H1 (cell line): Measurements from ENCODE around the gene SCARF1. TPM values are rescaled to one million over a fixed set of nuclear protein-coding genes. Genes with fewer than 3 reads are reported as not detected.
A peak's percentile ranks its signal among the peaks of the same experiment; 100 is the strongest.

Source experiments
- CTCF ChIA-PET: fragments of 300-600 bp; sonication (Branson Sonifier 250); formaldehyde crosslinking; loops from one replicate; lab custom pipeline; 2021; ENCODE audit not compliant: partially characterized antibody; lab: Charles Lee
- POLR2A ChIA-PET: fragments of 300-600 bp; sonication (Branson Sonifier 250); formaldehyde crosslinking; loops from one replicate; lab custom pipeline; 2021; ENCODE audit warnings: inconsistent platforms; ENCODE audit not compliant: partially characterized antibody; lab: Charles Lee
- DNase-seq, 2 experiments: peaks; one replicate each; pipeline versions ENCODE4 v3.0.0 to v3.0.0-alpha.2; 2010 to 2022; ENCODE audit warnings: low spot score in 2 of 2, low read depth in 1 of 2, mixed read lengths in 1 of 2
- FAIRE-seq: peaks from 2 replicates; lab custom pipeline; 2011; peaks lifted over from hg19 to GRCh38; lab: Jason Lieb, UNC
- H2AFZ ChIP-seq: 2 replicates; pipeline ENCODE4 v1.8.1; 2012; ENCODE audit warnings: low read length, inconsistent platforms
- H2AK5ac ChIP-seq: 2 replicates; pipeline ENCODE4 v1.6.1; 2013; ENCODE audit warnings: low read depth, low read length
- H2BK120ac ChIP-seq: replicated peaks from 2 replicates; pipeline ENCODE3; 2013; ENCODE audit warnings: low read depth, low read length, inconsistent platforms
- H2BK12ac ChIP-seq: 2 replicates; pipeline ENCODE4 v1.6.1; 2013; ENCODE audit warnings: low read depth, low read length
- H2BK15ac ChIP-seq: 2 replicates; pipeline ENCODE4 v1.6.1; 2013; ENCODE audit warnings: low read length
- H2BK20ac ChIP-seq: 2 replicates; pipeline ENCODE4 v1.6.1; 2013; ENCODE audit warnings: low read length
- H2BK5ac ChIP-seq: 2 replicates; pipeline ENCODE4 v1.6.1; 2013; ENCODE audit warnings: low read depth, low read length
- H3K14ac ChIP-seq: 2 replicates; pipeline ENCODE4 v1.6.1; 2013; ENCODE audit warnings: inconsistent platforms; ENCODE audit not compliant: insufficient read length
- H3K18ac ChIP-seq: 2 replicates; pipeline ENCODE4 v1.6.1; 2013; ENCODE audit warnings: low read length; ENCODE audit errors: extremely low read depth
- H3K23ac ChIP-seq: 2 replicates; pipeline ENCODE4 v1.6.1; 2013; ENCODE audit warnings: inconsistent platforms; ENCODE audit not compliant: insufficient read length
- H3K23me2 ChIP-seq: 2 replicates; pipeline ENCODE4 v1.6.1; 2013; ENCODE audit warnings: low read depth, low read length
- H3K27ac ChIP-seq: 2 replicates; pipeline ENCODE4 v1.6.1; 2011; ENCODE audit warnings: low read depth, low read length, inconsistent platforms
- H3K27me3 ChIP-seq, 4 experiments: replicated peaks in 1 of 4; 1 replicate in 1 of 4; 2 replicates in 3 of 4; pipeline versions ENCODE4 v1.6.1 to v1.8.1; 2011 to 2013; ENCODE audit warnings: low read length in 3 of 4, mild to moderate bottlenecking in 3 of 4, inconsistent platforms in 2 of 4, mixed read lengths in 2 of 4, moderate library complexity in 1 of 4; ENCODE audit not compliant: control insufficient read depth in 3 of 4, insufficient read depth in 3 of 4; ENCODE audit errors: extremely low read depth in 1 of 4
- H3K36me3 ChIP-seq, 4 experiments: 2 replicates each; pipeline versions ENCODE4 v1.6.1 to v1.8.1; 2011 to 2013; ENCODE audit warnings: mild to moderate bottlenecking in 4 of 4, low read length in 3 of 4, moderate library complexity in 2 of 4, control low read depth in 1 of 4, inconsistent platforms in 1 of 4; ENCODE audit not compliant: insufficient read depth in 4 of 4, control insufficient read depth in 2 of 4
- H3K4ac ChIP-seq: replicated peaks from 2 replicates; pipeline ENCODE3; 2013; ENCODE audit warnings: low read length, low read depth, mixed read lengths, inconsistent platforms; ENCODE audit not compliant: insufficient read length
- H3K4me1 ChIP-seq, 4 experiments: replicated peaks in 1 of 4; 1 replicate in 1 of 4; 2 replicates in 3 of 4; pipeline versions ENCODE4 v1.6.1 to v1.8.1; 2011 to 2013; ENCODE audit warnings: low read length in 3 of 4, inconsistent platforms in 2 of 4, mixed read lengths in 1 of 4; ENCODE audit not compliant: insufficient read depth in 4 of 4, control insufficient read depth in 3 of 4
- H3K4me2 ChIP-seq, 2 experiments: 2 replicates each; pipeline versions ENCODE4 v1.6.1 to v1.8.1; 2011 to 2013; ENCODE audit warnings: low read depth in 2 of 2, low read length in 2 of 2, control low read depth in 1 of 2, inconsistent platforms in 1 of 2, mild to moderate bottlenecking in 1 of 2; ENCODE audit not compliant: insufficient read depth in 1 of 2
- H3K4me3 ChIP-seq, 4 experiments: fragments of 200-600, 300-600 bp in 1 of 4; sonication (generic), shearing (Covaris generic), sonication (Bioruptor Twin) in 1 of 4; 2 replicates each; pipeline versions ENCODE4 v1.5.1 to v1.8.1; 2011 to 2016; ENCODE audit warnings: low read length in 4 of 4, low read depth in 3 of 4, control low read depth in 2 of 4, inconsistent platforms in 2 of 4, mild to moderate bottlenecking in 2 of 4, mixed read lengths in 1 of 4, moderate library complexity in 1 of 4; ENCODE audit not compliant: insufficient read depth in 2 of 4; ENCODE audit errors: extremely low read depth in 1 of 4
- H3K56ac ChIP-seq: replicated peaks from 2 replicates; pipeline ENCODE3; 2013; ENCODE audit warnings: low read depth, mild to moderate bottlenecking, mixed read lengths, low read length, inconsistent platforms; ENCODE audit not compliant: insufficient read length
- H3K79me1 ChIP-seq: 2 replicates; pipeline ENCODE4 v1.6.1; 2013; ENCODE audit warnings: low read depth, low read length, control low read depth
- H3K79me2 ChIP-seq, 2 experiments: 2 replicates each; pipeline versions ENCODE4 v1.6.1 to v1.8.1; 2012 to 2013; ENCODE audit warnings: low read length in 2 of 2, mild to moderate bottlenecking in 2 of 2, inconsistent platforms in 1 of 2; ENCODE audit not compliant: insufficient read depth in 2 of 2, control insufficient read depth in 1 of 2
- H3K9ac ChIP-seq, 4 experiments: replicated peaks in 1 of 4; 1 replicate in 1 of 4; 2 replicates in 3 of 4; pipeline versions ENCODE4 v1.6.1 to v1.8.1; 2011 to 2013; ENCODE audit warnings: low read depth in 3 of 4, low read length in 3 of 4, control low read depth in 2 of 4, mild to moderate bottlenecking in 2 of 4, moderate library complexity in 2 of 4, inconsistent platforms in 1 of 4; ENCODE audit errors: extremely low read depth in 1 of 4
- H3K9me3 ChIP-seq, 2 experiments: 2 replicates each; pipeline versions ENCODE4 v1.6.1 to v1.8.1; 2012 to 2013; ENCODE audit warnings: mild to moderate bottlenecking in 2 of 2, moderate library complexity in 2 of 2, control low read depth in 1 of 2, inconsistent platforms in 1 of 2, low read depth in 1 of 2, low read length in 1 of 2, mixed read lengths in 1 of 2; ENCODE audit not compliant: insufficient read depth in 2 of 2
- H4K20me1 ChIP-seq, 2 experiments: replicated peaks in 1 of 2; 2 replicates each; pipeline versions ENCODE3 to v1.8.1; 2011 to 2013; ENCODE audit warnings: inconsistent platforms in 2 of 2, low read length in 2 of 2, mild to moderate bottlenecking in 1 of 2; ENCODE audit not compliant: insufficient read depth in 2 of 2, control insufficient read depth in 1 of 2
- H4K5ac ChIP-seq: 2 replicates; pipeline ENCODE4 v1.6.1; 2013; ENCODE audit warnings: low read length, low read depth, mixed read lengths, inconsistent platforms; ENCODE audit not compliant: insufficient read length
- H4K8ac ChIP-seq: 2 replicates; pipeline ENCODE4 v1.8.0; 2013; ENCODE audit warnings: mild to moderate bottlenecking, moderate library complexity, low read length, inconsistent platforms; ENCODE audit not compliant: insufficient read depth; ENCODE audit errors: extremely low read depth
- H4K91ac ChIP-seq: replicated peaks from 2 replicates; pipeline ENCODE3; 2013; ENCODE audit warnings: low read length, mixed read lengths, inconsistent platforms; ENCODE audit not compliant: insufficient read length
- FOSL1 ChIP-seq: IDR thresholded peaks from 2 replicates; pipeline ENCODE4 v1.6.1; 2011; ENCODE audit warnings: mild to moderate bottlenecking, low read depth, low read length, moderate library complexity; ENCODE audit not compliant: insufficient read depth
- GTF2F1 ChIP-seq: IDR thresholded peaks from 2 replicates; pipeline ENCODE4 v1.6.1; 2012; ENCODE audit warnings: low read depth, low read length, improper control_type of control experiment, borderline replicate concordance
- KDM1A ChIP-seq: fragments of 200-600, 300-600 bp; sonication (generic); IDR thresholded peaks from 2 replicates; pipeline ENCODE4 v1.7.1; 2016; ENCODE audit warnings: mild to moderate bottlenecking, low read length, borderline replicate concordance
- POLR2A ChIP-seq, 2 experiments: IDR thresholded peaks; 1 replicate in 1 of 2; 2 replicates in 1 of 2; pipeline ENCODE4 v1.6.1; 2011; ENCODE audit warnings: low read depth in 2 of 2, low read length in 2 of 2, mild to moderate bottlenecking in 2 of 2; ENCODE audit errors: control extremely low read depth in 1 of 2
- WGBS, 2 experiments: shearing (Covaris generic) in 1 of 2; methylation state at CpG; one replicate each; pipeline versions ENCODE4 v1.1.6 to v1.1.7; 2013 to 2015; ENCODE audit warnings: low lambda C conversion rate in 2 of 2, mixed read lengths in 2 of 2, inconsistent platforms in 1 of 2, low coverage in 1 of 2, missing lambda C conversion rate in 1 of 2; ENCODE audit not compliant: insufficient replicate concordance in 2 of 2, insufficient coverage in 1 of 2, insufficient read length in 1 of 2; ENCODE audit errors: extremely low coverage in 1 of 2, missing lambda C conversion rate in 1 of 2; 5-methylcytosine and 5-hydroxymethylcytosine counted together
- polyA plus RNA-seq, 7 experiments: library from polyadenylated mRNA; depleted of rRNA in 3 of 7; stranded (reverse) in 5 of 7; unstranded in 2 of 7; fragments of >200 nt in 5 of 7; fragments of 200-250 nt in 2 of 7; gene quantifications; 1 replicate in 5 of 7; 2 replicates in 1 of 7; 4 replicates in 1 of 7; pipeline versions ENCODE4 v1.2.1 to v1.2.3, GENCODE V29; 2011 to 2013; ENCODE audit warnings: missing spikeins in 2 of 7, mixed read lengths in 2 of 7
- total RNA-seq: library from RNA; stranded (reverse); fragmentation: NEBNext Ultra II Directional; extraction: Animal tissue kit (Norgen Biotek cat#: 25700); gene quantifications from 2 replicates; pipeline ENCODE4 v1.2.1, GENCODE V29; 2021

SCARF1 gene
- total and polyA plus RNA-seq, 2 of the 8 experiments (the other 6 are each of a cell fraction or from before 2014, with no cell fraction given): 1.1 to 1.6 TPM

- WGBS, 2 experiments: 92% methylated on average over 26 of the region's 26 CpGs; no CpG with 5 or more reads in 1 of the 2 experiments
- H3K4ac ChIP-seq: no peak overlapping the region
- peaks cover 0 to 14% (median 11%) of the 10 kb centered on the region in 4 experiments; a peak in 6 of 7 replicates for H3K4me1 ChIP-seq
- H2BK120ac ChIP-seq: no peak overlapping the region
- H3K56ac ChIP-seq: no peak overlapping the region
- H3K9ac ChIP-seq: no peak overlapping the region; a peak in 1 of 7 replicates
- H3K79me1 ChIP-seq: no peaks in the 10 kb centered on the region
- no peak overlapping the region for H3K27ac ChIP-seq
- no peak overlapping the region for H2BK15ac ChIP-seq
- no peak overlapping the region for H2AFZ ChIP-seq
- no peak overlapping the region for H3K4me3 ChIP-seq
- no peaks in the 10 kb centered on the region for H3K79me2 ChIP-seq
- H3K9me3 ChIP-seq: peaks cover 5% of the 10 kb centered on the region in 2 experiments; a peak in 2 of 4 replicates
- ChIA-PET POLR2A (interaction anchor here (1.0 to 2.0 kb wide), 3 partner anchors 22 to 33 kb away, joined by 4 to 6 read pairs (median 4); partner anchors contain the start of gene SLC43A2), CTCF (interaction anchor here (0.8 to 3.5 kb wide), 5 partner anchors 10 to 32 kb away, joined by 3 to 12 read pairs (median 9); no protein-coding TSS in a partner anchor)
- H4K20me1 ChIP-seq: no peaks in the 10 kb centered on the region
- H2BK20ac ChIP-seq: no peak overlapping the region
- H2BK12ac ChIP-seq: no peak overlapping the region
- DNase-seq (no peak), FAIRE-seq (no peak)
- no peak overlapping the region for H3K14ac ChIP-seq
- H4K91ac ChIP-seq: peak overlapping the region; percentile 2
- H3K27me3 ChIP-seq: no peaks in the 10 kb centered on the region
- no peak overlapping the region for H2AK5ac ChIP-seq
- no peaks in the 10 kb centered on the region for H3K23me2 ChIP-seq
- no peak overlapping the region for H3K23ac ChIP-seq
- no peak overlapping the region for H3K18ac ChIP-seq
- H3K36me3 ChIP-seq: no peaks in the 10 kb centered on the region
- H4K5ac ChIP-seq: no peak overlapping the region
- no peak overlapping the region for H3K4me2 ChIP-seq
- H2BK5ac ChIP-seq: no peak overlapping the region
- H4K8ac ChIP-seq: peak overlapping the region; percentile 68; the same call in 1 of the 2 replicates
- no peak for TF ChIP-seq POLR2A (IDR thresholded peaks at IDR 0.05; ENCODE audit: control extremely low read depth in 1 of 2, low read depth in 2 of 2, low read length in 2 of 2)
- no peak for TF ChIP-seq FOSL1
- TF ChIP-seq GTF2F1: no peak
- TF ChIP-seq KDM1A: no peak
Measured at GRCh38 chr17:1606352-1606985, 39.1 kb downstream of the SCARF1 start.
